GM12878 (cell line): Measurements from ENCODE around the gene LRP2BP. TPM values are rescaled to one million over a fixed set of nuclear protein-coding genes. Genes with fewer than 3 reads are reported as not detected.

ENCODE experiments used
- ATAC-seq: fragments of 200-7000 bp; cut with Tn5 transposase; 3 replicates; pipeline ENCODE4 v1.9.1; 2020; ENCODE audit warnings: mild to moderate bottlenecking, moderate library complexity
- BruUV-seq: library from RNA; stranded (reverse); fragments of 400-500 nt; replicated peaks from 2 replicates; lab custom pipeline; 2021; lab: Mats Ljungman, UMichigan
- CTCF ChIA-PET: fragments of 300-600 bp; sonication (Branson Sonifier 250); formaldehyde crosslinking; extraction: SDS; loops from one replicate; lab custom pipeline; 2021; ENCODE audit warnings: inconsistent platforms; lab: Yijun Ruan, JAX
- POLR2A ChIA-PET: fragments of 350-600 bp; formaldehyde crosslinking; extraction: SDS; loops from one replicate; lab custom pipeline; 2021; ENCODE audit warnings: inconsistent platforms; lab: Charles Lee
- RAD21 ChIA-PET: fragments of 300-600 bp; sonication (Branson Sonifier 250); formaldehyde crosslinking; loops from one replicate; lab custom pipeline; 2023; ENCODE audit warnings: antibody characterized with exemption; ENCODE audit not compliant: unreplicated experiment; lab: Charles Lee
- SMC1A ChIA-PET: fragments of 300-600 bp; sonication (Branson Sonifier 250); formaldehyde crosslinking; loops from one replicate; lab custom pipeline; 2023; ENCODE audit not compliant: unreplicated experiment, uncharacterized antibody; lab: Charles Lee
- DNase-seq: peaks from one replicate; pipeline ENCODE4 v3.0.0-alpha.2; 2011; ENCODE audit warnings: low read depth, low spot score
- FAIRE-seq: peaks from 3 replicates; lab custom pipeline; 2011; peaks lifted over from hg19 to GRCh38; lab: Jason Lieb, UNC
- H2AFZ ChIP-seq: 2 replicates; pipeline ENCODE4 v1.6.0; 2011; ENCODE audit warnings: low read depth, low read length, control low read depth; ENCODE audit not compliant: control insufficient read depth
- H3K27ac ChIP-seq: 2 replicates; pipeline ENCODE4 v1.5.1; 2011; ENCODE audit warnings: control low read depth; ENCODE audit not compliant: control insufficient read depth, insufficient read depth
- H3K27me3 ChIP-seq, 2 experiments: replicated peaks in 1 of 2; 2 replicates each; pipeline versions ENCODE4 v1.6.0 to v1.6.1; 2011; ENCODE audit warnings: low read length in 1 of 2; ENCODE audit not compliant: control insufficient read depth in 2 of 2, insufficient read depth in 2 of 2
- H3K36me3 ChIP-seq, 2 experiments: 2 replicates each; pipeline ENCODE4 v1.5.1; 2011; ENCODE audit warnings: low read length in 1 of 2; ENCODE audit not compliant: control insufficient read depth in 2 of 2, insufficient read depth in 2 of 2
- H3K4me1 ChIP-seq: 2 replicates; pipeline ENCODE4 v1.6.1; 2011; ENCODE audit warnings: mild to moderate bottlenecking, low read length, moderate library complexity, mixed read lengths; ENCODE audit not compliant: control insufficient read depth, insufficient read depth
- H3K4me2 ChIP-seq: 2 replicates; pipeline ENCODE4 v1.6.0; 2011; ENCODE audit warnings: control low read depth; ENCODE audit not compliant: control insufficient read depth, insufficient read depth
- H3K4me3 ChIP-seq: fragments of 200-600 bp; sonication (generic); 2 replicates; pipeline ENCODE4 v1.5.1; 2016
- H3K79me2 ChIP-seq: 2 replicates; pipeline ENCODE4 v1.6.0; 2011; ENCODE audit warnings: low read length; ENCODE audit not compliant: control insufficient read depth, insufficient read depth
- H3K9ac ChIP-seq: 2 replicates; pipeline ENCODE4 v1.8.0; 2011; ENCODE audit warnings: low read length, control low read depth, mixed read lengths; ENCODE audit not compliant: control insufficient read depth, insufficient read depth
- H3K9me3 ChIP-seq: replicated peaks from 3 replicates; pipeline ENCODE4 v1.5.1; 2011; ENCODE audit warnings: mild to moderate bottlenecking, low read length; ENCODE audit not compliant: control insufficient read depth, insufficient read depth
- H4K20me1 ChIP-seq: 2 replicates; pipeline ENCODE4 v1.6.0; 2011; ENCODE audit not compliant: control insufficient read depth, insufficient read depth
- CBFB ChIP-seq: IDR thresholded peaks from 2 replicates; pipeline ENCODE4 v1.6.1; 2016; ENCODE audit warnings: antibody characterized with exemption, low read depth
- FOXK2 ChIP-seq: fragments of 450-650 bp; IDR thresholded peaks from 2 replicates; pipeline ENCODE4 v1.6.1; 2017; ENCODE audit warnings: mild to moderate bottlenecking, moderate library complexity
- FOXM1 ChIP-seq: IDR thresholded peaks from 2 replicates; pipeline ENCODE4 v1.6.1; 2012; ENCODE audit warnings: low read depth, mild to moderate bottlenecking, inconsistent platforms, low read length, moderate library complexity
- NFIC ChIP-seq: IDR thresholded peaks from 2 replicates; pipeline ENCODE4 v1.6.1; 2012; ENCODE audit warnings: low read depth, mild to moderate bottlenecking, inconsistent platforms, low read length, moderate library complexity
- NFXL1 ChIP-seq: fragments of 450-650 bp; IDR thresholded peaks from 2 replicates; pipeline ENCODE4 v1.6.1; 2017; ENCODE audit warnings: antibody characterized with exemption, mild to moderate bottlenecking, borderline replicate concordance
- RCOR1 ChIP-seq: conservative IDR thresholded peaks from 2 replicates; pipeline ENCODE4 v1.6.1; 2012; ENCODE audit warnings: low read depth, low read length, improper control_type of control experiment
- RUNX3 ChIP-seq: IDR thresholded peaks from 2 replicates; pipeline ENCODE4 v1.6.1; 2012; ENCODE audit warnings: low read length, inconsistent platforms
- SIX5 ChIP-seq: IDR thresholded peaks from 2 replicates; pipeline ENCODE4 v1.6.1; 2011; ENCODE audit warnings: mild to moderate bottlenecking, low read depth, low read length, moderate library complexity; ENCODE audit not compliant: severe bottlenecking
- SP1 ChIP-seq: IDR thresholded peaks from one replicate; pipeline ENCODE4 v1.6.1; 2011; ENCODE audit warnings: low read depth, low read length
- SPI1 ChIP-seq: IDR thresholded peaks from 2 replicates; pipeline ENCODE4 v1.6.1; 2011; ENCODE audit warnings: low read depth, mild to moderate bottlenecking, low read length, moderate library complexity, borderline replicate concordance; ENCODE audit not compliant: insufficient read depth
- TAF1 ChIP-seq: IDR thresholded peaks from 2 replicates; pipeline ENCODE4 v1.6.1; 2011; ENCODE audit warnings: mild to moderate bottlenecking, low read depth, low read length, borderline replicate concordance
- ZBED1 ChIP-seq: IDR thresholded peaks from 2 replicates; pipeline ENCODE4 v1.6.1; 2016; ENCODE audit warnings: borderline replicate concordance
- WGBS: methylation state at CpG from one replicate; pipeline ENCODE4 v1.1.6; 2016; ENCODE audit warnings: low lambda C conversion rate; ENCODE audit not compliant: insufficient replicate concordance, insufficient coverage; ENCODE audit errors: missing lambda C conversion rate; 5-methylcytosine and 5-hydroxymethylcytosine counted together
- in situ Hi-C: fragments of 300-500 bp; cut with MboI; formaldehyde crosslinking; loops from 9 replicates; pipeline ENCODE4 v1.14.3; 2018; ENCODE audit warnings: mixed read lengths
- intact Hi-C: fragments of 100-400 bp; cut with micrococcal nuclease; formaldehyde crosslinking; loops from one replicate; pipeline ENCODE4 v1.14.2; 2022; ENCODE audit not compliant: unreplicated experiment
- polyA plus RNA-seq, 11 experiments: library from polyadenylated mRNA; depleted of rRNA in 4 of 11; unstranded in 6 of 11; stranded (reverse) in 5 of 11; fragments of >200 nt; fragmentation: Nextera tagmentation in 4 of 11; fragmentation: Illumina TruSeq in 1 of 11; extraction: Ambion mirVana in 4 of 11; extraction: Trizol in 1 of 11; gene quantifications; 1 replicate in 1 of 11; 2 replicates in 10 of 11; pipeline versions ENCODE4 v1.2.1 to v1.2.3, GENCODE V29; 2011 to 2016; ENCODE audit warnings: inconsistent platforms in 2 of 11, missing spikeins in 2 of 11, low read depth in 1 of 11
- total RNA-seq, 4 experiments: library from RNA; depleted of rRNA in 3 of 4; stranded (reverse); fragments of >200 nt in 3 of 4; fragmentation: Illumina TruSeq in 1 of 4; extraction: Trizol in 1 of 4; gene quantifications; 2 replicates each; pipeline versions ENCODE4 v1.2.1 to v1.2.3, GENCODE V29; 2013 to 2021
- TF ChIP-seq, protein P1 (sequence below): IDR thresholded peaks from 2 replicates; pipeline ENCODE4 v1.6.1; 2011; ENCODE audit warnings: mild to moderate bottlenecking, low read depth, low read length, moderate library complexity; ENCODE audit not compliant: insufficient replicate concordance
- TF ChIP-seq, protein P2 (sequence below): fragments of 450-650 bp; IDR thresholded peaks from 2 replicates; pipeline ENCODE4 v1.6.1; 2018; ENCODE audit warnings: borderline replicate concordance, mild to moderate bottlenecking; ENCODE audit not compliant: partially characterized antibody
- TF ChIP-seq, protein P3 (sequence below): fragments of 450-650 bp; formaldehyde crosslinking; IDR thresholded peaks from 2 replicates; pipeline ENCODE4 v1.5.0; 2022; ENCODE audit warnings: mild to moderate bottlenecking, missing genetic modification characterization

Gene LRP2BP
- total and polyA plus RNA-seq, 10 of the 15 experiments (the other 5 are each of a cell fraction or from before 2014, with no cell fraction given): 0.27 to 5.2 (median 1.0) TPM

DNA sequence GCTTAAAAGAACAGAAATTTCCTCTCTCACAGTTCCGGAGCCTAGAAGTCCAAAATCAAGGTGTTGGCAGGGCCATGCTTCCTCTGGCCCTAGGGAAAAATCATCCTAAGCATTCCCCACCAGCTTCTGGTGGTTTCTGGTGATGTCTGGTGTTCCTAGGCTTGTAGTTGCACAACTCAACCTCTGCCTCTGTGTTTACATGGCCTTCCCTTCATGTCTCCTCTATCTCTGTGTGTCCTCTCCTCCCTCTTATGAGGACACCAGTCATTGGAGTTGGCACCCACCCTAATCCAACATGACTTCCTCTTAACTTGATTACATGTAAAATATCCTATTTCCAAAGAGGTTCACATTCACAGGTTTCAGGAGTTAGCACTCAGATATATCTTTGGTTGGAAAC is 15.4 kb downstream of the LRP2BP start:
- in situ Hi-C loops: no loop called here
- Histone ChIP-seq H4K20me1 (no peaks in the 10 kb centered on the region), H3K27me3 (no peaks in the 10 kb centered on the region), H3K4me3 (no peak overlapping the region), H3K9ac (no peak overlapping the region), H3K4me1 (no peaks in the 10 kb centered on the region), H3K4me2 (no peak overlapping the region), H3K27ac (no peak overlapping the region), H3K36me3 (peaks cover 0 to 7% of the 10 kb centered on the region in 2 experiments; a peak in 2 of 4 replicates), H3K79me2 (no peaks in the 10 kb centered on the region), H2AFZ (no peak overlapping the region), H3K9me3 (no peaks in the 10 kb centered on the region; the same call in 1 of the 3 replicates)
- CTCF ChIA-PET: no interaction called here
- DNase-seq (no peak), FAIRE-seq (no peak), ATAC-seq (no peak)
- TF ChIP-seq TAF1 (no peak), CBFB (no peak), NFXL1 (no peak), SP1 (no peak), NFIC (no peak), RUNX3 (no peak), FOXM1 (no peak), ZBED1 (no peak), FOXK2 (no peak), RCOR1 (no peak), SPI1 (no peak), SIX5 (no peak)
- TF ChIP-seq, protein P1, sequence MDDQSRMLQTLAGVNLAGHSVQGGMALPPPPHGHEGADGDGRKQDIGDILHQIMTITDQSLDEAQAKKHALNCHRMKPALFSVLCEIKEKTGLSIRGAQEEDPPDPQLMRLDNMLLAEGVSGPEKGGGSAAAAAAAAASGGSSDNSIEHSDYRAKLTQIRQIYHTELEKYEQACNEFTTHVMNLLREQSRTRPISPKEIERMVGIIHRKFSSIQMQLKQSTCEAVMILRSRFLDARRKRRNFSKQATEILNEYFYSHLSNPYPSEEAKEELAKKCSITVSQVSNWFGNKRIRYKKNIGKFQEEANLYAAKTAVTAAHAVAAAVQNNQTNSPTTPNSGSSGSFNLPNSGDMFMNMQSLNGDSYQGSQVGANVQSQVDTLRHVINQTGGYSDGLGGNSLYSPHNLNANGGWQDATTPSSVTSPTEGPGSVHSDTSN: no peak
- TF ChIP-seq, protein P2, sequence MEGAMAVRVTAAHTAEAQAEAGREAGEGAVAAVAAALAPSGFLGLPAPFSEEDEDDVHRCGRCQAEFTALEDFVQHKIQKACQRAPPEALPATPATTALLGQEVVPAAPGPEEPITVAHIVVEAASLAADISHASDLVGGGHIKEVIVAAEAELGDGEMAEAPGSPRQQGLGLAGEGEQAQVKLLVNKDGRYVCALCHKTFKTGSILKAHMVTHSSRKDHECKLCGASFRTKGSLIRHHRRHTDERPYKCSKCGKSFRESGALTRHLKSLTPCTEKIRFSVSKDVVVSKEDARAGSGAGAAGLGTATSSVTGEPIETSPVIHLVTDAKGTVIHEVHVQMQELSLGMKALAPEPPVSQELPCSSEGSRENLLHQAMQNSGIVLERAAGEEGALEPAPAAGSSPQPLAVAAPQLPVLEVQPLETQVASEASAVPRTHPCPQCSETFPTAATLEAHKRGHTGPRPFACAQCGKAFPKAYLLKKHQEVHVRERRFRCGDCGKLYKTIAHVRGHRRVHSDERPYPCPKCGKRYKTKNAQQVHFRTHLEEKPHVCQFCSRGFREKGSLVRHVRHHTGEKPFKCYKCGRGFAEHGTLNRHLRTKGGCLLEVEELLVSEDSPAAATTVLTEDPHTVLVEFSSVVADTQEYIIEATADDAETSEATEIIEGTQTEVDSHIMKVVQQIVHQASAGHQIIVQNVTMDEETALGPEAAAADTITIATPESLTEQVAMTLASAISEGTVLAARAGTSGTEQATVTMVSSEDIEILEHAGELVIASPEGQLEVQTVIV: no peak
- TF ChIP-seq, protein P3, sequence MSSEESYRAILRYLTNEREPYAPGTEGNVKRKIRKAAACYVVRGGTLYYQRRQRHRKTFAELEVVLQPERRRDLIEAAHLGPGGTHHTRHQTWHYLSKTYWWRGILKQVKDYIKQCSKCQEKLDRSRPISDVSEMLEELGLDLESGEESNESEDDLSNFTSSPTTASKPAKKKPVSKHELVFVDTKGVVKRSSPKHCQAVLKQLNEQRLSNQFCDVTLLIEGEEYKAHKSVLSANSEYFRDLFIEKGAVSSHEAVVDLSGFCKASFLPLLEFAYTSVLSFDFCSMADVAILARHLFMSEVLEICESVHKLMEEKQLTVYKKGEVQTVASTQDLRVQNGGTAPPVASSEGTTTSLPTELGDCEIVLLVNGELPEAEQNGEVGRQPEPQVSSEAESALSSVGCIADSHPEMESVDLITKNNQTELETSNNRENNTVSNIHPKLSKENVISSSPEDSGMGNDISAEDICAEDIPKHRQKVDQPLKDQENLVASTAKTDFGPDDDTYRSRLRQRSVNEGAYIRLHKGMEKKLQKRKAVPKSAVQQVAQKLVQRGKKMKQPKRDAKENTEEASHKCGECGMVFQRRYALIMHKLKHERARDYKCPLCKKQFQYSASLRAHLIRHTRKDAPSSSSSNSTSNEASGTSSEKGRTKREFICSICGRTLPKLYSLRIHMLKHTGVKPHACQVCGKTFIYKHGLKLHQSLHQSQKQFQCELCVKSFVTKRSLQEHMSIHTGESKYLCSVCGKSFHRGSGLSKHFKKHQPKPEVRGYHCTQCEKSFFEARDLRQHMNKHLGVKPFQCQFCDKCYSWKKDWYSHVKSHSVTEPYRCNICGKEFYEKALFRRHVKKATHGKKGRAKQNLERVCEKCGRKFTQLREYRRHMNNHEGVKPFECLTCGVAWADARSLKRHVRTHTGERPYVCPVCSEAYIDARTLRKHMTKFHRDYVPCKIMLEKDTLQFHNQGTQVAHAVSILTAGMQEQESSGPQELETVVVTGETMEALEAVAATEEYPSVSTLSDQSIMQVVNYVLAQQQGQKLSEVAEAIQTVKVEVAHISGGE (CRISPR knock-in tag): no peak
- 100% methylated on average over 1 of the region's 1 CpG for WGBS
- RAD21 ChIA-PET: interaction anchor here (1.2 kb wide), 1 partner anchor 74 kb away, joined by 3 read pairs; no protein-coding TSS in a partner anchor
- POLR2A ChIA-PET: interaction anchor here (0.6 kb wide), 1 partner anchor 70 kb away, joined by 4 read pairs; no protein-coding TSS in a partner anchor
- SMC1A ChIA-PET: interaction anchor here (0.7 to 1.7 kb wide), 2 partner anchors 9 to 99 kb away, joined by 3 to 5 read pairs; no protein-coding TSS in a partner anchor
- no TSS peak for BruUV-seq
- intact Hi-C loops: no loop called here
